ENCODE measurements around the gene DYTN.

- TF ChIP-seq CTCF (IDR thresholded peaks at IDR 0.05; ENCODE audit: extremely low read depth in 1 of 2, insufficient read depth in 1 of 2, low read depth in 1 of 2, low read length in 2 of 2) (no peak), POLR2A (IDR thresholded peaks at IDR 0.05; ENCODE audit: low read depth, low read length) (no peak), JUN (IDR thresholded peaks at IDR 0.05; ENCODE audit: borderline replicate concordance, insufficient read depth, insufficient read length, low read depth) (no peak), POLR2AphosphoS5 (IDR thresholded peaks at IDR 0.05; ENCODE audit: insufficient read depth, low read depth, low read length) (no peak), EZH2 (IDR thresholded peaks at IDR 0.05; ENCODE audit: borderline replicate concordance, low read depth, low read length, severe bottlenecking) (no peak), MAX (IDR thresholded peaks at IDR 0.05; ENCODE audit: insufficient read depth, insufficient read length) (no peak)
Measured at GRCh38 chr2:206614811-206615210, 103.4 kb downstream of the DYTN start.

Measured in endothelial cell of umbilical vein (primary cell).